Measurements from ENCODE around the gene DHX9.

The DHX9 gene

DNA sequence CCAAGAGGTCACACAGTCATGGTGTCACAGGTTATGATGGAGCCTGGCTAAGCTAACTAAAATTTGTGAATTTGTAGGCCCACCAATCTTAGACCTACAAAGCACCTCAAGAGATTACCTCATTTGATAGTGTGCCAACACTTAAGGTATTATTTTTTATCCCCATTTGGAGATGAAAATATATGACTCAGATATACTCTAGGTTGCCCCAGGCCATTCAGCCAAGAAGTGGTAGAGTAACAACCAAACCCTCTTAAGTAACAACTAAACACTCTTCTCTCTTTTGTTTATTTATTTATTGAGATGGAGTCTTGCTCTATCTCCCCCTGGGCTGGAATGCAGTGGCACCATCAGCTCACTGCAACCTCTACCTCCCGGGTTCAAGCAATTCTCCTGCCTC, 35.3 kb upstream of the DHX9 start:
- Histone ChIP-seq H3K4me2 (ENCODE audit: insufficient read depth, low read length) (no peak overlapping the region), H3K9ac (ENCODE audit: low read depth, low read length) (no peak overlapping the region), H3K27ac (ENCODE audit: low read length) (no peak overlapping the region), H4K20me1 (ENCODE audit: insufficient read depth, low read length) (no peaks in the 10 kb centered on the region), H2AFZ (ENCODE audit: low read depth, low read length) (no peak overlapping the region), H3K79me2 (ENCODE audit: insufficient read depth, low read length) (no peaks in the 10 kb centered on the region), H3K36me3 (ENCODE audit: insufficient read depth, low read length) (peaks cover 6% of the 10 kb centered on the region; the same call in 1 of the 2 replicates), H3K4me3 (ENCODE audit: low read depth in 1 of 2, low read length in 2 of 2) (no peak overlapping the region), H3K27me3 (ENCODE audit: insufficient read depth, low read length, poor library complexity) (no peaks in the 10 kb centered on the region), H3K4me1 (ENCODE audit: insufficient read depth, low read length) (no peaks in the 10 kb centered on the region), H3K9me3 (ENCODE audit: insufficient read depth, low read length, severe bottlenecking) (no peaks in the 10 kb centered on the region)
- DNase-seq (no peak), ATAC-seq (ENCODE audit: insufficient read depth, low read depth) (no peak)
- TF ChIP-seq, protein P1, sequence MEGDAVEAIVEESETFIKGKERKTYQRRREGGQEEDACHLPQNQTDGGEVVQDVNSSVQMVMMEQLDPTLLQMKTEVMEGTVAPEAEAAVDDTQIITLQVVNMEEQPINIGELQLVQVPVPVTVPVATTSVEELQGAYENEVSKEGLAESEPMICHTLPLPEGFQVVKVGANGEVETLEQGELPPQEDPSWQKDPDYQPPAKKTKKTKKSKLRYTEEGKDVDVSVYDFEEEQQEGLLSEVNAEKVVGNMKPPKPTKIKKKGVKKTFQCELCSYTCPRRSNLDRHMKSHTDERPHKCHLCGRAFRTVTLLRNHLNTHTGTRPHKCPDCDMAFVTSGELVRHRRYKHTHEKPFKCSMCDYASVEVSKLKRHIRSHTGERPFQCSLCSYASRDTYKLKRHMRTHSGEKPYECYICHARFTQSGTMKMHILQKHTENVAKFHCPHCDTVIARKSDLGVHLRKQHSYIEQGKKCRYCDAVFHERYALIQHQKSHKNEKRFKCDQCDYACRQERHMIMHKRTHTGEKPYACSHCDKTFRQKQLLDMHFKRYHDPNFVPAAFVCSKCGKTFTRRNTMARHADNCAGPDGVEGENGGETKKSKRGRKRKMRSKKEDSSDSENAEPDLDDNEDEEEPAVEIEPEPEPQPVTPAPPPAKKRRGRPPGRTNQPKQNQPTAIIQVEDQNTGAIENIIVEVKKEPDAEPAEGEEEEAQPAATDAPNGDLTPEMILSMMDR (IDR thresholded peaks at IDR 0.05; ENCODE audit: borderline replicate concordance, extremely low read depth, low read length, poor library complexity, severe bottlenecking) = no peak
- no peak for TF ChIP-seq EZH2 (IDR thresholded peaks at IDR 0.05; ENCODE audit: borderline replicate concordance, low read depth, low read length, severe bottlenecking)

DNA sequence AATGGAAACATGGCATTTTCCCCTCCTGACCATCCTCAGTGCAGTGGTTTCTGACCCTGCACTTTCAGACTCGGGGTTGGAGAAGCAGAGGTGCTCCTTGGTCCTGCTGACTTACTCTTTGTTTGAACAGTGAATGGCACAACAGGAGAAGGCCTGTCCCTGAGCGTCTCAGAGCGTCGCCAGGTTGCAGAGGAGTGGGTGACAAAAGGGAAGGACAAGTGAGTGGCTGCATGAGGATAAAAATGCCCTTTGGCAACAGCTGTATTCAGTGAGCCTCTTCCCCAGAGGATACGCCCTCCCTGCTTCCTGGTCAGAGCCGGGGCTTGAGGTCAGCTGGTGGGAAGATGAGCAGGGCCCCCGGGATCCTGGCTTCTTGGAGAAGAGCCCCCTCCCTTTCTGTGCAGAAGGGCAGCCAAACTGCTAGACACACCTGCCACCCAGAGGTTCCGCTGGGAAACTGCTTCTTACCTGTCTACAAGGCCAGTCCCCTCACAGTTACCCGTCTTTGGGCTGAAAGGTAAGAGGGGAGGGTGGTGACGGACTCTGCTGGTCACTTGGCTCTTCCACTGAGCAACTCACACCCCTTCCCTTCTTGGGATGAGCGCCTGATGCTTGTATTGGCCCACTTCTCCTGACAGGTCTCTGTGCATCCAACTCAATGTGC, 33.0 kb upstream of the DHX9 start:
- no peaks in the 10 kb centered on the region for H3K27me3 ChIP-seq (ENCODE audit: insufficient read depth, low read length, poor library complexity)
- H2AFZ ChIP-seq (ENCODE audit: low read depth, low read length) = no peak overlapping the region
- no peak overlapping the region for H3K4me2 ChIP-seq (ENCODE audit: insufficient read depth, low read length)
- no peak overlapping the region for H3K9ac ChIP-seq (ENCODE audit: low read depth, low read length)
- H3K79me2 ChIP-seq (ENCODE audit: insufficient read depth, low read length) = no peaks in the 10 kb centered on the region
- ATAC-seq (ENCODE audit: insufficient read depth, low read depth) (no peak), DNase-seq (no peak)
- no peaks in the 10 kb centered on the region for H3K9me3 ChIP-seq (ENCODE audit: insufficient read depth, low read length, severe bottlenecking)
- H3K4me3 ChIP-seq (ENCODE audit: low read depth in 1 of 2, low read length in 2 of 2) = no peak overlapping the region
- TF ChIP-seq, protein P1 (IDR thresholded peaks at IDR 0.05; ENCODE audit: borderline replicate concordance, extremely low read depth, low read length, poor library complexity, severe bottlenecking) = peak; percentile 26
- TF ChIP-seq EZH2 (IDR thresholded peaks at IDR 0.05; ENCODE audit: borderline replicate concordance, low read depth, low read length, severe bottlenecking) = no peak
- no peaks in the 10 kb centered on the region for H4K20me1 ChIP-seq (ENCODE audit: insufficient read depth, low read length)
- peaks cover 6% of the 10 kb centered on the region; the same call in 1 of the 2 replicates for H3K36me3 ChIP-seq (ENCODE audit: insufficient read depth, low read length)
- no peaks in the 10 kb centered on the region for H3K4me1 ChIP-seq (ENCODE audit: insufficient read depth, low read length)
- H3K27ac ChIP-seq (ENCODE audit: low read length) = no peak overlapping the region

DNA sequence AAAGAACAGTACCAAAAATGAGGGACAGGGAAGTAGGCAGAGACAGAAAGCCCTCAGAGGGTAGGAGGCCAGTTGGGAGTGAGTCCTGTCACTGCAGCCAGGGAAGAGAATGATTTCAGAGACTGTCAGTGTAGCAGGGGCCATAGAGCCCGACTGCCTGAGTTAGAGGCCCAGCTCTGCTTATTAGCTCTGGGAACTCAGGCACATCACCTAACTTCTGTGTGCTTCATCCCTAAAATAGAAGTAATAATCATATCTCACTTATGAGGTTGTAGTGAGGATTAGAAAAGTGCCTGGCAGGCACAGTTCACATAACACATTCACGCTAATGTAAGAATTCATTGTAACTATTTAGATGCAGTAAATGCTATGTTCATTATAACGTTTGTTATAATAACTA, 31.2 kb upstream of the DHX9 start:
- H3K4me2 ChIP-seq (ENCODE audit: insufficient read depth, low read length) = no peak overlapping the region
- H4K20me1 ChIP-seq (ENCODE audit: insufficient read depth, low read length) = no peaks in the 10 kb centered on the region
- no peak overlapping the region for H2AFZ ChIP-seq (ENCODE audit: low read depth, low read length)
- ATAC-seq (ENCODE audit: insufficient read depth, low read depth) (no peak), DNase-seq (no peak)
- H3K27ac ChIP-seq (ENCODE audit: low read length) = no peak overlapping the region
- no peaks in the 10 kb centered on the region for H3K9me3 ChIP-seq (ENCODE audit: insufficient read depth, low read length, severe bottlenecking)
- H3K4me3 ChIP-seq (ENCODE audit: low read depth in 1 of 2, low read length in 2 of 2) = no peak overlapping the region
- peaks cover 6% of the 10 kb centered on the region; the same call in 1 of the 2 replicates for H3K36me3 ChIP-seq (ENCODE audit: insufficient read depth, low read length)
- no peaks in the 10 kb centered on the region for H3K79me2 ChIP-seq (ENCODE audit: insufficient read depth, low read length)
- TF ChIP-seq, protein P1 (IDR thresholded peaks at IDR 0.05; ENCODE audit: borderline replicate concordance, extremely low read depth, low read length, poor library complexity, severe bottlenecking) = no peak
- TF ChIP-seq EZH2 (IDR thresholded peaks at IDR 0.05; ENCODE audit: borderline replicate concordance, low read depth, low read length, severe bottlenecking) = no peak
- H3K9ac ChIP-seq (ENCODE audit: low read depth, low read length) = no peak overlapping the region
- H3K4me1 ChIP-seq (ENCODE audit: insufficient read depth, low read length) = no peaks in the 10 kb centered on the region
- H3K27me3 ChIP-seq (ENCODE audit: insufficient read depth, low read length, poor library complexity) = no peaks in the 10 kb centered on the region

Measured in DND-41 (cell line).